Activated B cell treated with CpG ODN at 0.5 μM for 24 hours (primary cell): ENCODE results near the gene RALBP1. TPM values are rescaled to one million over a fixed set of nuclear protein-coding genes. Genes with fewer than 3 reads are reported as not detected.

Experiments used
- ATAC-seq: fragments of 200-7000 bp; cut with Tn5 transposase; one replicate; pipeline ENCODE4 v1.10.0; 2021; ENCODE audit warnings: low read depth, mild to moderate bottlenecking, moderate library complexity
- CTCF ChIA-PET: fragments of 350-600 bp; sonication (Branson Sonifier 250); formaldehyde crosslinking; loops from one replicate; lab custom pipeline; 2021; ENCODE audit warnings: antibody characterized with exemption; lab: Charles Lee
- POLR2A ChIA-PET: fragments of 350-600 bp; sonication (Branson Sonifier 250); formaldehyde crosslinking; loops from one replicate; lab custom pipeline; 2021; ENCODE audit warnings: antibody characterized with exemption; lab: Charles Lee
- DNase-seq: peaks from one replicate; pipeline ENCODE4 v3.0.0; 2022
- H3K27ac Mint-ChIP-seq: one replicate; pipeline ENCODE4 v1.8.0; 2020; ENCODE audit warnings: mixed read lengths
- H3K27me3 Mint-ChIP-seq: one replicate; pipeline ENCODE4 v1.8.0; 2021; ENCODE audit warnings: mixed read lengths
- H3K36me3 Mint-ChIP-seq: one replicate; pipeline ENCODE4 v1.8.0; 2021; ENCODE audit warnings: low read depth, mixed read lengths
- H3K4me1 Mint-ChIP-seq: one replicate; pipeline ENCODE4 v1.8.0; 2021; ENCODE audit warnings: mixed read lengths
- H3K4me3 Mint-ChIP-seq: one replicate; pipeline ENCODE4 v1.8.0; 2020; ENCODE audit warnings: mild to moderate bottlenecking, mixed read lengths
- H3K9me3 Mint-ChIP-seq: one replicate; pipeline ENCODE4 v1.8.0; 2020; ENCODE audit warnings: mixed read lengths
- intact Hi-C: fragments of 100-400 bp; cut with micrococcal nuclease; formaldehyde crosslinking; loops from one replicate; pipeline ENCODE4 v1.15.1; 2024
- total RNA-seq: library from RNA; stranded (reverse); gene quantifications from 2 replicates; pipeline ENCODE4 v1.2.3, GENCODE V29; 2022
- TF ChIP-seq, protein P1 (sequence below): fragments of 200-600 bp; IDR thresholded peaks from one replicate; pipeline ENCODE4 v1.8.0; 2022; ENCODE audit warnings: antibody characterized with exemption, mild to moderate bottlenecking

Gene RALBP1
- total RNA-seq, 1 donor from 2014 or later, result 32.7 TPM

DNA sequence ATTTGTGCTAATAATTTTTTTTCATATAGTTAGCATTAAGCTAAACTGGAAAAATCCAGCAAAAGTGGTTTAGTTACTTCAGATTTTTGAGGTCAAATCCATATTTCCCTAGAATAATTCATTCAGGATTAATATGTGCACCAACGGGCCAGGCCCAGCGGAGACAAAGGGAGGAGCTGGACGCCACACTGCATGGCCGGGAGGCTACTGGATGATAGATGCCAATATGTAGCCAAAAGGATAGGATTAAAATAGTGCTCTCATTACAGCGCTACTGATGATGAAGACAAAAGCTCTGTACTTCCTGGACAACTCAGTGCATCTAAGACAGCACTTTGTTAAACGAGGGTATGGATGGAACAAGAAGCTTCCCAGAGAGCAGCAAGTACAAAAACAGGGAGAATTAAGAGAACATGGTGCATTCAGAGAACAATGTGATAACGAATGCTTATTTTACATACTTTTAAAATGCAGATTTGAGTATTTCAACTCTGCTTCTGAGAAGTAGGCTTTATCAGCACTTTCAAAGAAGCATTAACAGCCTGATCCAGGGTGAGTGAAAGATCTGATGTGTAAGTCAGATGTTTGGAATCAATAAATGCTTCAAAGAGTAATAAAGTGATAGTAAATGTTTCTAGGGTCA lies 99.3 kb downstream of the RALBP1 start:
- ChIA-PET CTCF (interaction anchor here (1.4 kb wide), 1 partner anchor 36 kb away, joined by 3 read pairs; no protein-coding TSS in a partner anchor), POLR2A (interaction anchor here (0.6 kb wide), 1 partner anchor 951 kb away, joined by 7 read pairs; the partner anchor contains the start of gene NAPG)
- Mint-ChIP-seq H3K4me3 (no peak overlapping the region), H3K27ac (no peak overlapping the region), H3K9me3 (no peaks in the 10 kb centered on the region), H3K4me1 (no peaks in the 10 kb centered on the region), H3K36me3 (peaks cover 57% of the 10 kb centered on the region), H3K27me3 (no peaks in the 10 kb centered on the region)
- ATAC-seq, result no peak
- TF ChIP-seq, protein P1, sequence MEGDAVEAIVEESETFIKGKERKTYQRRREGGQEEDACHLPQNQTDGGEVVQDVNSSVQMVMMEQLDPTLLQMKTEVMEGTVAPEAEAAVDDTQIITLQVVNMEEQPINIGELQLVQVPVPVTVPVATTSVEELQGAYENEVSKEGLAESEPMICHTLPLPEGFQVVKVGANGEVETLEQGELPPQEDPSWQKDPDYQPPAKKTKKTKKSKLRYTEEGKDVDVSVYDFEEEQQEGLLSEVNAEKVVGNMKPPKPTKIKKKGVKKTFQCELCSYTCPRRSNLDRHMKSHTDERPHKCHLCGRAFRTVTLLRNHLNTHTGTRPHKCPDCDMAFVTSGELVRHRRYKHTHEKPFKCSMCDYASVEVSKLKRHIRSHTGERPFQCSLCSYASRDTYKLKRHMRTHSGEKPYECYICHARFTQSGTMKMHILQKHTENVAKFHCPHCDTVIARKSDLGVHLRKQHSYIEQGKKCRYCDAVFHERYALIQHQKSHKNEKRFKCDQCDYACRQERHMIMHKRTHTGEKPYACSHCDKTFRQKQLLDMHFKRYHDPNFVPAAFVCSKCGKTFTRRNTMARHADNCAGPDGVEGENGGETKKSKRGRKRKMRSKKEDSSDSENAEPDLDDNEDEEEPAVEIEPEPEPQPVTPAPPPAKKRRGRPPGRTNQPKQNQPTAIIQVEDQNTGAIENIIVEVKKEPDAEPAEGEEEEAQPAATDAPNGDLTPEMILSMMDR, result no peak
- intact Hi-C loops, result loop anchor here (1.0 kb wide), 1 partner anchor 197 kb away; no protein-coding TSS in a partner anchor
- no peak for DNase-seq

DNA sequence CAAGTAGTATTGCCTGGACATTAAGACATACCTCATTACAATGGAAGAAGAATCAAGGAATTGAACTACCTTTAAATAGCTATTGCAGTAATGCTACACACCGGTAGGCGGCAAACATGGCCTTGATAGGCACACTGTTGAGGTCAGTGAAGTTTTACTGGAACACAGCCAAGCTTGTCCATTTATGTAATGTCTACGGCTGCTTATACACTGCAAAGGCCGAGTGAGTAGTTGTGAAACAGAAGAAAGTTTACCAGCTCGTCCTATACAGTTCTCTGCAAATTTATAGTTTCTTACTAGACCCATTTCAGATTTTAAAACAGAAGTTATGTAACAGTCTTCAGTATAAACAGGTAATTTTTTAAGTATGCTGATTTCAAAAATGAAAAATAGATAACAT lies 100.2 kb downstream of the RALBP1 start:
- DNase-seq (no peak), ATAC-seq (peak; percentile 40)
- intact Hi-C loops, result loop anchor here (1.0 kb wide), 1 partner anchor 196 kb away; no protein-coding TSS in a partner anchor
- Mint-ChIP-seq H3K36me3 (peaks cover 55% of the 10 kb centered on the region), H3K27me3 (no peaks in the 10 kb centered on the region), H3K27ac (no peak overlapping the region), H3K4me3 (no peak overlapping the region), H3K4me1 (no peaks in the 10 kb centered on the region), H3K9me3 (no peaks in the 10 kb centered on the region)
- CTCF ChIA-PET, result interaction anchor here (0.9 to 1.4 kb wide), 4 partner anchors 35 to 376 kb away, joined by 3 to 6 read pairs (median 5); no protein-coding TSS in a partner anchor
- POLR2A ChIA-PET, result no interaction called here
- TF ChIP-seq, protein P1, result no peak

DNA sequence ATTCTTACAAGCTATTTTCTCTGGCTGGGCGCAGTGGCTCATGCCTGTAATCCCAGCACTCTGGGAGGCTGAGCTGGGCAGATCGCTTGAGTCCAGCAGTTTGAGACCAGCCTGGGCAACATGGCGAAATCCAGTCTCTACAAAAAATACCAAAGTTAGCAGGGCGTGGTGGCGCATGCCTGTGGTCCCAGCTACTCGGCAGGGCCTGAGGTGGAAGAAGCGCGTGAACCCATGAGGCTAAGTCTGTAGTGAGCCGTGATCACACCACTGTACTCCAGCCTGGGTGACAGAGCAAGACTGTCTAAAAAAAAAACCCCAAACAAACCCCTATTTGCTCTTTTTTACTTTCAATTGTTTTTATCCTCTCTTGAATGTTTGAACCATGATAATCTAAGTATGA lies 102.0 kb downstream of the RALBP1 start:
- Mint-ChIP-seq H3K4me1 (no peaks in the 10 kb centered on the region), H3K4me3 (no peak overlapping the region), H3K27ac (no peak overlapping the region), H3K9me3 (peaks cover 9% of the 10 kb centered on the region), H3K36me3 (peaks cover 60% of the 10 kb centered on the region), H3K27me3 (no peaks in the 10 kb centered on the region)
- TF ChIP-seq, protein P1, result no peak
- no peak for ATAC-seq
- no peak for DNase-seq
- POLR2A ChIA-PET, result no interaction called here
- CTCF ChIA-PET, result interaction anchor here (0.6 to 1.5 kb wide), 3 partner anchors 194 to 919 kb away, joined by 3 to 4 read pairs (median 4); no protein-coding TSS in a partner anchor
- intact Hi-C loops, result no loop called here

DNA sequence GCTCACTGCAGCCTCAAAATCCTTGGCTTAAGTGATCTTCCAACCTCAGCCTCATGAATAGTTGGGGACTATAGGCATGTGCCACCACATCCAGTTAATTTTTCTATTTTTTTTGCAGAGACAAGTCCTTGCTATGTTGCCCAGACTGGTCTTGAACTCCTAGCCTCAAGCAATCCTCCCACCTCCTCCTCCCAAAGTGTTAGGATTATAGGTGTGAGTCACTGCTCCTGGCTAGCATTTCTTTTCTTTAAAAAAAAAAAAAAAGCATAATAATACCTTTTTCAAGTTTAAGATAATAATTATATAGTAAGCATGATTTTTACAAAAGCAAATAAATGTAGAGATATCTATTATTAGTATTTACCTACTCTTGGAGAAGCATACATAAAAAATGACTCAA lies 103.0 kb downstream of the RALBP1 start:
- H3K4me3 Mint-ChIP-seq, result no peak overlapping the region
- DNase-seq, result no peak
- H3K27me3 Mint-ChIP-seq, result no peaks in the 10 kb centered on the region
- no peaks in the 10 kb centered on the region for H3K4me1 Mint-ChIP-seq
- CTCF ChIA-PET, result no interaction called here
- H3K27ac Mint-ChIP-seq, result no peak overlapping the region
- peaks cover 67% of the 10 kb centered on the region for H3K36me3 Mint-ChIP-seq
- intact Hi-C loops, result no loop called here
- ATAC-seq, result no peak
- TF ChIP-seq, protein P1, result no peak
- peaks cover 12% of the 10 kb centered on the region for H3K9me3 Mint-ChIP-seq
- POLR2A ChIA-PET, result no interaction called here

DNA sequence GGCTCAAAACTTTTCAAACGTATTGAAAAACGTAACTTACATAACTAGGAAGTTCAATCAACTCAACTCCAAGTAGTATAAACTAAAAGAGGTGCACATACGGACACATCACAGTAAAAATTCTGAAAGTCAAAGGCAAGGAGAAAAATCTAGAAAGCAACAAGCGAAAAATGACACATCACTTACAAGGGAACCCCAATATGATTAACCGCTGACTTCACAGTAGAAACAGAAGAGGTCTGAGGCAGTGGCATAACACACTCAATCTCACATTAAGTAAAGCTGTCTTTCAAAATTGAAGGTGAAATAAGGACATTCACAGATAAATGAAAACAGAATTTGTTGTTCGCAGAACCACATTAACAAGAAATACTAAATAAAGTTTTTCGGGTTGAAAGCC lies 106.4 kb downstream of the RALBP1 start:
- Mint-ChIP-seq H3K4me1 (no peaks in the 10 kb centered on the region), H3K36me3 (peaks cover 72% of the 10 kb centered on the region)

More for the DNA sequence above, 106.4 kb downstream of the RALBP1 start:
- peaks cover 16% of the 10 kb centered on the region for H3K9me3 Mint-ChIP-seq
- TF ChIP-seq, protein P1, result no peak
- DNase-seq (no peak), ATAC-seq (no peak)
- intact Hi-C loops, result no loop called here
- H3K4me3 Mint-ChIP-seq, result no peak overlapping the region
- no peak overlapping the region for H3K27ac Mint-ChIP-seq
- ChIA-PET POLR2A (no interaction called here), CTCF (no interaction called here)
- no peaks in the 10 kb centered on the region for H3K27me3 Mint-ChIP-seq
